ENCODE results near the gene CDKN2B-AS1. TPM values are rescaled to one million over a fixed set of nuclear protein-coding genes. Genes with fewer than 3 reads are reported as not detected.

The CDKN2B-AS1 gene
- total RNA-seq, 1 donor from 2014 or later: 0.36 TPM

- Mint-ChIP-seq H3K27ac (ENCODE audit: unreplicated experiment) (no peak overlapping the region), H3K4me1 (ENCODE audit: unreplicated experiment) (no peaks in the 10 kb centered on the region), H3K4me3 (ENCODE audit: unreplicated experiment) (no peak overlapping the region), H3K27me3 (ENCODE audit: unreplicated experiment) (no peaks in the 10 kb centered on the region), H3K36me3 (ENCODE audit: low read depth, unreplicated experiment) (no peaks in the 10 kb centered on the region), H3K9me3 (ENCODE audit: unreplicated experiment) (no peaks in the 10 kb centered on the region)
- TF ChIP-seq CTCF (IDR thresholded peaks at IDR 0.05; ENCODE audit: unreplicated experiment): no peak
- no peak for DNase-seq (ENCODE audit: low spot score)
These were observed 147.3 kb downstream of the CDKN2B-AS1 start for GRCh38 chr9:22141908-22142307.

- Mint-ChIP-seq H3K36me3 (ENCODE audit: low read depth, unreplicated experiment) (no peaks in the 10 kb centered on the region), H3K4me3 (ENCODE audit: unreplicated experiment) (no peak overlapping the region), H3K27ac (ENCODE audit: unreplicated experiment) (no peak overlapping the region)
These were observed 148.1 kb downstream of the CDKN2B-AS1 start for GRCh38 chr9:22142671-22143070.

GRCh38 chr9:22143799-22144625 lies 149.4 kb downstream of the CDKN2B-AS1 start:
- Mint-ChIP-seq H3K4me3 (ENCODE audit: unreplicated experiment) (no peak overlapping the region), H3K27me3 (ENCODE audit: unreplicated experiment) (no peaks in the 10 kb centered on the region), H3K27ac (ENCODE audit: unreplicated experiment) (no peak overlapping the region), H3K9me3 (ENCODE audit: unreplicated experiment) (no peaks in the 10 kb centered on the region), H3K36me3 (ENCODE audit: low read depth, unreplicated experiment) (no peaks in the 10 kb centered on the region), H3K4me1 (ENCODE audit: unreplicated experiment) (no peaks in the 10 kb centered on the region)
- TF ChIP-seq CTCF (IDR thresholded peaks at IDR 0.05; ENCODE audit: unreplicated experiment): no peak
- DNase-seq (ENCODE audit: low spot score): no peak

More at GRCh38 chr9:22142671-22143070, 148.1 kb downstream of the CDKN2B-AS1 start:
- Mint-ChIP-seq H3K27me3 (ENCODE audit: unreplicated experiment) (no peaks in the 10 kb centered on the region), H3K4me1 (ENCODE audit: unreplicated experiment) (no peaks in the 10 kb centered on the region), H3K9me3 (ENCODE audit: unreplicated experiment) (no peaks in the 10 kb centered on the region)
- no peak for DNase-seq (ENCODE audit: low spot score)
- TF ChIP-seq CTCF (IDR thresholded peaks at IDR 0.05; ENCODE audit: unreplicated experiment): no peak

GRCh38 chr9:22146604-22147003 lies 152.0 kb downstream of the CDKN2B-AS1 start:
- no peaks in the 10 kb centered on the region for H3K27me3 Mint-ChIP-seq (ENCODE audit: unreplicated experiment)

More at GRCh38 chr9:22146604-22147003, 152.0 kb downstream of the CDKN2B-AS1 start:
- no peak overlapping the region for H3K27ac Mint-ChIP-seq (ENCODE audit: unreplicated experiment)
- H3K4me1 Mint-ChIP-seq (ENCODE audit: unreplicated experiment): no peaks in the 10 kb centered on the region
- H3K9me3 Mint-ChIP-seq (ENCODE audit: unreplicated experiment): no peaks in the 10 kb centered on the region
- no peak overlapping the region for H3K4me3 Mint-ChIP-seq (ENCODE audit: unreplicated experiment)
- H3K36me3 Mint-ChIP-seq (ENCODE audit: low read depth, unreplicated experiment): no peaks in the 10 kb centered on the region
- TF ChIP-seq CTCF (IDR thresholded peaks at IDR 0.05; ENCODE audit: unreplicated experiment): no peak
- DNase-seq (ENCODE audit: low spot score): no peak

All from endothelial cell (in vitro differentiated cells).